ENCODE measurements around the gene MRPS15.
"Not testable (repeated sequence)": the region's sequence is repeated elsewhere in the genome, so short reads cannot be mapped to it uniquely, and the experiment has no call there.

Gene MRPS15

GRCh38 chr1:36482724-36483388 lies 18.7 kb upstream of the MRPS15 start, which contains the start of gene CSF3R:
Gene CSF3R (minus strand): TSS chr1:36482913. CDS start chr1:36479496, 3,417 bp downstream.
- DNase-seq, result no peak

- DNase-seq, result no peak
Measured at GRCh38 chr1:36481771-36482723, 17.9 kb upstream of the MRPS15 start.

- DNase-seq, result no peak
Measured at GRCh38 chr1:36481091-36481490, 16.9 kb upstream of the MRPS15 start.

GRCh38 chr1:36480161-36480560 lies 16.0 kb upstream of the MRPS15 start:
- no peak for DNase-seq

- no peak for DNase-seq
Measured at GRCh38 chr1:36479505-36480051, 15.4 kb upstream of the MRPS15 start.

- DNase-seq, result not testable (repeated sequence)
Measured at GRCh38 chr1:36477615-36478014, 13.4 kb upstream of the MRPS15 start.

GRCh38 chr1:36476945-36477344 lies 12.8 kb upstream of the MRPS15 start:
- no peak for DNase-seq

- no peak for DNase-seq
Measured at GRCh38 chr1:36475910-36476604, 11.9 kb upstream of the MRPS15 start.

- no peak for DNase-seq
Measured at GRCh38 chr1:36475341-36475740, 11.2 kb upstream of the MRPS15 start.

GRCh38 chr1:36472656-36473055 lies 8.5 kb upstream of the MRPS15 start:
- no peak for DNase-seq

- DNase-seq, result no peak
Measured at GRCh38 chr1:36471830-36472641, 7.9 kb upstream of the MRPS15 start.

GRCh38 chr1:36469163-36469562 lies 5.0 kb upstream of the MRPS15 start:
- DNase-seq, result no peak

- DNase-seq, result no peak
Measured at GRCh38 chr1:36467700-36468455, 3.7 kb upstream of the MRPS15 start.

GRCh38 chr1:36467027-36467410 lies 2.8 kb upstream of the MRPS15 start:
- no peak for DNase-seq

- DNase-seq, result no peak
Measured at GRCh38 chr1:36466370-36467026, 2.3 kb upstream of the MRPS15 start.

GRCh38 chr1:36465731-36466369 lies 1.7 kb upstream of the MRPS15 start:
- DNase-seq, result no peak

- no peak for DNase-seq
Measured at GRCh38 chr1:36464605-36465393, 615 bp upstream of the MRPS15 start.

- no peak for DNase-seq
Measured at GRCh38 chr1:36463463-36463802, 751 bp downstream of the MRPS15 start.

- DNase-seq, result no peak
Measured at GRCh38 chr1:36458910-36459309, 5.3 kb downstream of the MRPS15 start.

- no peak for DNase-seq
Measured at GRCh38 chr1:36457691-36458090, 6.5 kb downstream of the MRPS15 start.
